HepG2 (cell line): Measurements from ENCODE around the gene HOXA5. TPM values are rescaled to one million over a fixed set of nuclear protein-coding genes. Genes with fewer than 3 reads are reported as not detected.

Experiments used
- ATAC-seq: fragments of 200-7000 bp; cut with Tn5 transposase; 3 replicates; pipeline ENCODE4 v1.9.1; 2020; ENCODE audit warnings: mild to moderate bottlenecking, moderate library complexity
- BruUV-seq: library from RNA; stranded (reverse); fragments of 400-500 nt; replicated peaks from 2 replicates; lab custom pipeline; 2021; lab: Mats Ljungman, UMichigan
- CTCF ChIA-PET: fragments of 300-600 bp; formaldehyde crosslinking; extraction: SDS; loops from one replicate; lab custom pipeline; 2021; ENCODE audit warnings: low total read pairs, inconsistent platforms, low intra/inter-chr PET ratio; lab: Yijun Ruan, JAX
- POLR2A ChIA-PET: fragments of 350-600 bp; sonication (Branson Sonifier 250); formaldehyde crosslinking; loops from one replicate; lab custom pipeline; 2020; ENCODE audit warnings: antibody characterized with exemption, inconsistent platforms; lab: Yijun Ruan, JAX
- DNase-seq: peaks from one replicate; pipeline ENCODE4 v3.0.0-alpha.2; 2015; ENCODE audit warnings: low spot score
- FAIRE-seq: peaks from 3 replicates; lab custom pipeline; 2011; peaks lifted over from hg19 to GRCh38; lab: Jason Lieb, UNC
- H2AFZ ChIP-seq: one replicate; pipeline ENCODE4 v1.6.1; 2011; ENCODE audit warnings: low read length, inconsistent platforms
- H3K27ac ChIP-seq: fragments of 300-600 bp; 3 replicates; pipeline ENCODE4 v1.8.0; 2011; ENCODE audit warnings: mixed run types, mild to moderate bottlenecking, mixed read lengths, low read length, inconsistent platforms; ENCODE audit not compliant: insufficient read depth; ENCODE audit errors: extremely low read length
- H3K27me3 ChIP-seq, 2 experiments: fragments of 200-600 bp in 1 of 2; 2 replicates in 1 of 2; 3 replicates in 1 of 2; pipeline versions ENCODE4 v1.6.0 to v1.8.0; 2011; ENCODE audit warnings: low read length in 2 of 2, mild to moderate bottlenecking in 2 of 2, moderate library complexity in 2 of 2, inconsistent platforms in 1 of 2; ENCODE audit not compliant: insufficient read depth in 2 of 2, control insufficient read depth in 1 of 2
- H3K36me3 ChIP-seq, 2 experiments: fragments of 200-600 bp in 1 of 2; replicated peaks in 1 of 2; 2 replicates in 1 of 2; 3 replicates in 1 of 2; pipeline versions ENCODE4 v1.5.1 to v1.8.0; 2011; ENCODE audit warnings: low read length in 2 of 2, inconsistent platforms in 1 of 2; ENCODE audit not compliant: insufficient read depth in 2 of 2, control insufficient read depth in 1 of 2
- H3K4me1 ChIP-seq: 2 replicates; pipeline ENCODE4 v1.5.1; 2012; ENCODE audit warnings: low read length, inconsistent platforms; ENCODE audit not compliant: insufficient read depth
- H3K4me2 ChIP-seq: 2 replicates; pipeline ENCODE4 v1.6.0; 2011; ENCODE audit warnings: low read depth, low read length, inconsistent platforms
- H3K4me3 ChIP-seq, 3 experiments: fragments of 200-600 bp in 1 of 3; sonication (generic), shearing (Covaris generic) in 1 of 3; replicated peaks in 1 of 3; 2 replicates each; pipeline ENCODE4 v1.5.1; 2011 to 2016; ENCODE audit warnings: low read length in 3 of 3, inconsistent platforms in 2 of 3, low read depth in 2 of 3, mild to moderate bottlenecking in 2 of 3, control low read depth in 1 of 3, mixed read lengths in 1 of 3; ENCODE audit not compliant: insufficient read depth in 1 of 3
- H3K79me2 ChIP-seq: one replicate; pipeline ENCODE4 v1.6.1; 2011; ENCODE audit warnings: low read length, inconsistent platforms; ENCODE audit not compliant: insufficient read depth
- H3K9ac ChIP-seq: 2 replicates; pipeline ENCODE4 v1.6.0; 2011; ENCODE audit warnings: mild to moderate bottlenecking, low read depth, low read length, inconsistent platforms; ENCODE audit not compliant: insufficient read depth
- H3K9me3 ChIP-seq: 2 replicates; pipeline ENCODE4 v1.5.1; 2012; ENCODE audit warnings: mild to moderate bottlenecking, low read length
- H4K20me1 ChIP-seq: 2 replicates; pipeline ENCODE4 v1.6.0; 2011; ENCODE audit warnings: inconsistent platforms, mild to moderate bottlenecking, low read length, moderate library complexity; ENCODE audit not compliant: insufficient read depth
- CBX2 ChIP-seq, 2 experiments: fragments of 200-600 bp in 1 of 2; sonication (generic); formaldehyde crosslinking in 1 of 2; IDR thresholded peaks; 2 replicates each; pipeline versions ENCODE4 v1.7.0 to v1.8.1; 2018 to 2022; ENCODE audit warnings: low read depth in 2 of 2, low read length in 1 of 2, mild to moderate bottlenecking in 1 of 2, missing genetic modification reagents in 1 of 2
- EZH2 ChIP-seq: conservative IDR thresholded peaks from 2 replicates; pipeline ENCODE4 v1.6.1; 2012; ENCODE audit warnings: mild to moderate bottlenecking, low read depth, low read length, moderate library complexity
- GATAD1 ChIP-seq: IDR thresholded peaks from 2 replicates; pipeline ENCODE4 v1.6.1; 2016; ENCODE audit warnings: missing genetic modification reagents, missing compliant biosample characterization
- SATB2 ChIP-seq: sonication (generic); formaldehyde crosslinking; IDR thresholded peaks from 2 replicates; pipeline ENCODE4 v1.5.0; 2020; ENCODE audit warnings: missing genetic modification reagents
- TAF15 ChIP-seq: fragments of 200-400 bp; formaldehyde crosslinking; IDR thresholded peaks from one replicate; pipeline ENCODE4 v1.6.1; 2018; ENCODE audit warnings: mild to moderate bottlenecking, low read depth, low read length; ENCODE audit not compliant: poor library complexity, severe bottlenecking
- ZNF598 ChIP-seq: sonication (generic); formaldehyde crosslinking; IDR thresholded peaks from 2 replicates; pipeline ENCODE4 v1.5.1; 2020; ENCODE audit warnings: mild to moderate bottlenecking, missing genetic modification reagents, borderline replicate concordance
- WGBS: methylation state at CpG from one replicate; pipeline ENCODE4 v1.1.6; 2017; ENCODE audit warnings: low lambda C conversion rate; 5-methylcytosine and 5-hydroxymethylcytosine counted together
- in situ Hi-C: cut with HindIII; loops from 2 replicates; pipeline ENCODE4 v1.10.0; 2017; ENCODE audit warnings: low pct_unique_long_range_greater_than_20kb; ENCODE audit not compliant: extremely low pct_ligation_motif_present
- intact Hi-C: fragments of 100-400 bp; cut with micrococcal nuclease; formaldehyde crosslinking; loops from one replicate; pipeline ENCODE4 v1.10.0; 2022; ENCODE audit not compliant: unreplicated experiment
- polyA plus RNA-seq, 8 experiments: library from polyadenylated mRNA; depleted of rRNA in 3 of 8; stranded (reverse) in 7 of 8; unstranded in 1 of 8; fragments of >200 nt; fragmentation: Illumina TruSeq in 4 of 8; extraction: Trizol in 4 of 8; gene quantifications; 2 replicates each; pipeline versions ENCODE4 v1.2.1 to v1.2.3, GENCODE V29; 2011 to 2016; ENCODE audit warnings: low read depth in 4 of 8, missing spikeins in 1 of 8, mixed read lengths in 1 of 8; ENCODE audit not compliant: insufficient read depth in 1 of 8
- total RNA-seq, 5 experiments: library from RNA; depleted of rRNA; stranded (reverse); fragments of >200 nt; fragmentation: Illumina TruSeq; extraction: Trizol; gene quantifications; 2 replicates each; pipeline ENCODE4 v1.2.3, GENCODE V29; 2016; ENCODE audit warnings: low read depth in 1 of 5
- TF ChIP-seq, protein P1 (sequence below): sonication (generic); formaldehyde crosslinking; IDR thresholded peaks from 2 replicates; pipeline ENCODE4 v1.8.1; 2023; ENCODE audit warnings: mild to moderate bottlenecking, moderate library complexity, missing genetic modification reagents

Gene HOXA5
- total and polyA plus RNA-seq, 2 of the 13 experiments (the other 11 are each of a cell fraction or from before 2014, with no cell fraction given), result 3.2 to 3.6 TPM

DNA sequence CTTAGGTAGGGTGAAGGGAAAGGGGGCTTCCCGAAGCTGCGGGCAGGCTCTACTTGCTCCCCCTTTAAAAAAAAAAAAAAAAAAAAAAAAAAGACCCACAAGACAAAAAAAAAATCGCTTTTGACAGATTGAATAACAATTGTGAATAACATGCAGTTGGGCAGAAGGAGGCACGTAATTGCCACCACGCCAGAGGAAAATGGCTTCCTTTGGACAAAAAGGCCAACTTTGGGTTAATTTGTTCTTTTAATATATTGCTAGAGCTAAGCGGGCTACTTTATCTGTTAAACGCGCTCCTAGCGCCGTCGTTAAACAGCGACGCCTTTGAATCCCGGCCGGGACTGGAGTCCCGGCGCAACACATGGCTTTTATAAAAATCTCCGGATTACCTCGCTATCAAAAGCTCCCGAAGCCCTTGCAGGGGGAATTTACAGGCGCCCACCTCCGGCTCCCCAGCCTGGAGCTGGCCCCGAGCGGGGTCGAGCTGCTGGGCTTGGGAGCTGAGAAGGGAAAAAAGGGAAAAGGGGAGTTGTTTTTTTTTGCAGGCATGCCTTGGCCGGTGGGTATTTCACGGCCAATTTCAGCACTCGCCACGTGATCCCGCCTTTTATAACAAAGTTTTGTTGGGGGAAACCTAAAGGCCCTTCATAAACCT is 40.3 kb upstream of the HOXA5 start:
- no peak for FAIRE-seq
- CTCF ChIA-PET, result no interaction called here

More for the DNA sequence above, 40.3 kb upstream of the HOXA5 start:
- ATAC-seq (no peak), DNase-seq (no peak)
- TF ChIP-seq SATB2 (CRISPR knock-in tag), result no peak
- peak; percentile 98 for TF ChIP-seq CBX2 (IDR thresholded peaks at IDR 0.05; ENCODE audit: low read depth, low read length)
- TF ChIP-seq CBX2 (CRISPR knock-in tag; IDR thresholded peaks at IDR 0.05; ENCODE audit: low read depth), result no peak; the same call in 1 of the 2 replicates
- TF ChIP-seq ZNF598 (CRISPR knock-in tag), result no peak
- TF ChIP-seq EZH2, result peak; percentile 96
- TF ChIP-seq, protein P1, sequence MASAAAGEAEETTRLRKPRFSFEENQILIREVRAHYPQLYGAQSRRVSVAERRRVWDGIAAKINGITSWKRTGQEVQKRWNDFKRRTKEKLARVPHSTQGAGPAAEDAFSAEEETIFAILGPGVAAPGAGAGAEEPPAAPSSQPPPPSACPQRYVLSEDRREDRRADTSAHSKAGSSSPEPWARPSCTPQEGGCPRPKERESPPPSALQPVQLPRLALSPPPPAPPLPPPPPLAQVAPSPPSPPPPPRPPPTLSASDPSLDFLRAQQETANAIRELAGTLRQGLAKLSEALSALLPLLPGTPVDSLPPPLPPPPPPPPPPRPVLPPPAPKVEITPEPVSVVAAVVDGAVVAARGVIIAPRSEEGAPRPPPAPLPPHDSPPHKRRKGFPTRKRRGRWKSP (CRISPR knock-in tag), result peak; percentile 43
- no peak for TF ChIP-seq GATAD1
- TF ChIP-seq TAF15, result no peak
- in situ Hi-C loops (no loop called here), intact Hi-C loops (no loop called here)
- no peaks in the 10 kb centered on the region for H3K79me2 ChIP-seq
- peaks cover 49% of the 10 kb centered on the region for H3K4me1 ChIP-seq
- H3K9me3 ChIP-seq, result no peaks in the 10 kb centered on the region
- H3K4me2 ChIP-seq, result peak overlapping the region; percentile 84
- no TSS peak for BruUV-seq
- no peak overlapping the region for H3K9ac ChIP-seq
- H3K27me3 ChIP-seq, result peaks cover 32 to 95% of the 10 kb centered on the region in 2 experiments
- H3K36me3 ChIP-seq, result no peaks in the 10 kb centered on the region
- H2AFZ ChIP-seq, result no peak overlapping the region
- no peak overlapping the region for H3K27ac ChIP-seq
- H3K4me3 ChIP-seq, result peak overlapping the region; percentile 52 to 67 (median 64)
- peaks cover 6% of the 10 kb centered on the region; the same call in 1 of the 2 replicates for H4K20me1 ChIP-seq
- POLR2A ChIA-PET, result no interaction called here
- whole genome bisulfite sequencing, result under 1% methylated on average over 28 of the region's 30 CpGs
